ENCODE measurements around the gene DGKD.

DGKD gene

DNA sequence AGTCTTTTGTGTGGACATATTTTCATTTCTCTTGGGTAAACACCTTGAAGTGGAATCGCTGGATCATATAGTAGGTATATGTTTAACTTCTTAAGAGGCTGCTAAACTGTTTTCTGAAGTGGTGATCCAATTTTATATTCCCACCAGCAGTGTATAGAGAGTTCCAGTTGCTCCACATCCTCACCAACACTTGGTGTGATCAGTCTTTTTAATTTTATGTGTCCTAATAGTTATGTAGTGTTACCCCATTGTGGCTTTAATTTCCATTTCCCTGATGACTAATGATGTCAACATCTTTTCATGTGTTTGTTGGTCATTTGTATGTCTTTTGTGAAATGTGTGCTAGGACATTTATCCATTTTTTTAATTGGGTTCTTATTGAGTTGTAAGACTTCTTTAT lies 56.9 kb downstream of the DGKD start:
- no peak overlapping the region for H3K4me3 ChIP-seq (ENCODE audit: low read depth in 1 of 2, low read length in 2 of 2)
- no peaks in the 10 kb centered on the region for H4K20me1 ChIP-seq (ENCODE audit: insufficient read depth, low read length)
- H3K36me3 ChIP-seq (ENCODE audit: insufficient read depth, low read length) = peaks cover 9% of the 10 kb centered on the region
- no peak overlapping the region for H2AFZ ChIP-seq (ENCODE audit: low read depth, low read length)
- no peak for DNase-seq
- peaks cover 9% of the 10 kb centered on the region for H3K4me1 ChIP-seq (ENCODE audit: insufficient read depth, low read length)
- no peak for TF ChIP-seq EZH2 (IDR thresholded peaks at IDR 0.05; ENCODE audit: borderline replicate concordance, low read depth, low read length, severe bottlenecking)
- TF ChIP-seq, protein P1, sequence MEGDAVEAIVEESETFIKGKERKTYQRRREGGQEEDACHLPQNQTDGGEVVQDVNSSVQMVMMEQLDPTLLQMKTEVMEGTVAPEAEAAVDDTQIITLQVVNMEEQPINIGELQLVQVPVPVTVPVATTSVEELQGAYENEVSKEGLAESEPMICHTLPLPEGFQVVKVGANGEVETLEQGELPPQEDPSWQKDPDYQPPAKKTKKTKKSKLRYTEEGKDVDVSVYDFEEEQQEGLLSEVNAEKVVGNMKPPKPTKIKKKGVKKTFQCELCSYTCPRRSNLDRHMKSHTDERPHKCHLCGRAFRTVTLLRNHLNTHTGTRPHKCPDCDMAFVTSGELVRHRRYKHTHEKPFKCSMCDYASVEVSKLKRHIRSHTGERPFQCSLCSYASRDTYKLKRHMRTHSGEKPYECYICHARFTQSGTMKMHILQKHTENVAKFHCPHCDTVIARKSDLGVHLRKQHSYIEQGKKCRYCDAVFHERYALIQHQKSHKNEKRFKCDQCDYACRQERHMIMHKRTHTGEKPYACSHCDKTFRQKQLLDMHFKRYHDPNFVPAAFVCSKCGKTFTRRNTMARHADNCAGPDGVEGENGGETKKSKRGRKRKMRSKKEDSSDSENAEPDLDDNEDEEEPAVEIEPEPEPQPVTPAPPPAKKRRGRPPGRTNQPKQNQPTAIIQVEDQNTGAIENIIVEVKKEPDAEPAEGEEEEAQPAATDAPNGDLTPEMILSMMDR (IDR thresholded peaks at IDR 0.05; ENCODE audit: borderline replicate concordance, extremely low read depth, low read length, poor library complexity, severe bottlenecking) = no peak
- no peak overlapping the region for H3K9ac ChIP-seq (ENCODE audit: low read depth, low read length)
- no peak overlapping the region for H3K27ac ChIP-seq (ENCODE audit: low read length)
- H3K79me2 ChIP-seq (ENCODE audit: insufficient read depth, low read length) = no peaks in the 10 kb centered on the region
- no peaks in the 10 kb centered on the region for H3K27me3 ChIP-seq (ENCODE audit: insufficient read depth, low read length, poor library complexity)
- no peak overlapping the region for H3K4me2 ChIP-seq (ENCODE audit: insufficient read depth, low read length)
- no peaks in the 10 kb centered on the region for H3K9me3 ChIP-seq (ENCODE audit: insufficient read depth, low read length, severe bottlenecking)
- ATAC-seq (ENCODE audit: insufficient read depth, low read depth) = no peak

GRCh38 chr2:233412405-233412804 lies 58.1 kb downstream of the DGKD start:
- Histone ChIP-seq H3K4me1 (ENCODE audit: insufficient read depth, low read length) (peaks cover 9% of the 10 kb centered on the region), H3K27ac (ENCODE audit: low read length) (no peak overlapping the region)
- TF ChIP-seq EZH2 (IDR thresholded peaks at IDR 0.05; ENCODE audit: borderline replicate concordance, low read depth, low read length, severe bottlenecking) = no peak
- TF ChIP-seq, protein P1 (IDR thresholded peaks at IDR 0.05; ENCODE audit: borderline replicate concordance, extremely low read depth, low read length, poor library complexity, severe bottlenecking) = no peak

GRCh38 chr2:233413046-233413445 lies 58.8 kb downstream of the DGKD start:
- Histone ChIP-seq H3K4me1 (ENCODE audit: insufficient read depth, low read length) (peaks cover 9% of the 10 kb centered on the region), H4K20me1 (ENCODE audit: insufficient read depth, low read length) (peaks cover 6% of the 10 kb centered on the region; the same call in 1 of the 2 replicates), H3K27me3 (ENCODE audit: insufficient read depth, low read length, poor library complexity) (no peaks in the 10 kb centered on the region), H3K79me2 (ENCODE audit: insufficient read depth, low read length) (no peaks in the 10 kb centered on the region), H3K9me3 (ENCODE audit: insufficient read depth, low read length, severe bottlenecking) (no peaks in the 10 kb centered on the region), H3K4me3 (ENCODE audit: low read depth in 1 of 2, low read length in 2 of 2) (no peak overlapping the region), H3K27ac (ENCODE audit: low read length) (no peak overlapping the region), H3K36me3 (ENCODE audit: insufficient read depth, low read length) (peaks cover 9% of the 10 kb centered on the region), H2AFZ (ENCODE audit: low read depth, low read length) (no peak overlapping the region), H3K4me2 (ENCODE audit: insufficient read depth, low read length) (no peak overlapping the region), H3K9ac (ENCODE audit: low read depth, low read length) (no peak overlapping the region)
- ATAC-seq (ENCODE audit: insufficient read depth, low read depth) (no peak), DNase-seq (no peak)
- TF ChIP-seq, protein P1 (IDR thresholded peaks at IDR 0.05; ENCODE audit: borderline replicate concordance, extremely low read depth, low read length, poor library complexity, severe bottlenecking) = no peak
- TF ChIP-seq EZH2 (IDR thresholded peaks at IDR 0.05; ENCODE audit: borderline replicate concordance, low read depth, low read length, severe bottlenecking) = no peak

More at GRCh38 chr2:233412405-233412804, 58.1 kb downstream of the DGKD start:
- Histone ChIP-seq H3K27me3 (ENCODE audit: insufficient read depth, low read length, poor library complexity) (no peaks in the 10 kb centered on the region), H3K4me2 (ENCODE audit: insufficient read depth, low read length) (no peak overlapping the region), H3K9me3 (ENCODE audit: insufficient read depth, low read length, severe bottlenecking) (no peaks in the 10 kb centered on the region), H3K4me3 (ENCODE audit: low read depth in 1 of 2, low read length in 2 of 2) (no peak overlapping the region), H3K36me3 (ENCODE audit: insufficient read depth, low read length) (peaks cover 9% of the 10 kb centered on the region), H3K79me2 (ENCODE audit: insufficient read depth, low read length) (no peaks in the 10 kb centered on the region), H2AFZ (ENCODE audit: low read depth, low read length) (no peak overlapping the region), H3K9ac (ENCODE audit: low read depth, low read length) (no peak overlapping the region), H4K20me1 (ENCODE audit: insufficient read depth, low read length) (peaks cover 6% of the 10 kb centered on the region; the same call in 1 of the 2 replicates)
- DNase-seq = no peak
- no peak for ATAC-seq (ENCODE audit: insufficient read depth, low read depth)
